Fibroblast of villous mesenchyme (primary cell): ENCODE measurements around the gene SLC35F4. TPM values are rescaled to one million over a fixed set of nuclear protein-coding genes. Genes with fewer than 3 reads are reported as not detected.
"Not testable (repeated sequence)": the region's sequence is repeated elsewhere in the genome, so short reads cannot be mapped to it uniquely, and the experiment has no call there.

ENCODE experiments used
- DNase-seq: peaks from one replicate; pipeline ENCODE4 v3.0.0-alpha.2; 2010; ENCODE audit warnings: low read depth
- H3K4me3 ChIP-seq: 2 replicates; pipeline ENCODE4 v1.5.1; 2011; ENCODE audit warnings: low read depth, mild to moderate bottlenecking, low read length
- total RNA-seq: library from RNA; depleted of rRNA; stranded (reverse); fragments of >200 nt; gene quantifications from 2 replicates; pipeline ENCODE4 v1.2.3, GENCODE V29; 2012
- TF ChIP-seq, protein P1 (sequence below): IDR thresholded peaks from 2 replicates; pipeline ENCODE4 v1.5.1; 2012; ENCODE audit warnings: low read depth, mild to moderate bottlenecking, low read length; ENCODE audit not compliant: insufficient read depth

Gene SLC35F4
- total RNA-seq, 1 donor, result not detected

DNA sequence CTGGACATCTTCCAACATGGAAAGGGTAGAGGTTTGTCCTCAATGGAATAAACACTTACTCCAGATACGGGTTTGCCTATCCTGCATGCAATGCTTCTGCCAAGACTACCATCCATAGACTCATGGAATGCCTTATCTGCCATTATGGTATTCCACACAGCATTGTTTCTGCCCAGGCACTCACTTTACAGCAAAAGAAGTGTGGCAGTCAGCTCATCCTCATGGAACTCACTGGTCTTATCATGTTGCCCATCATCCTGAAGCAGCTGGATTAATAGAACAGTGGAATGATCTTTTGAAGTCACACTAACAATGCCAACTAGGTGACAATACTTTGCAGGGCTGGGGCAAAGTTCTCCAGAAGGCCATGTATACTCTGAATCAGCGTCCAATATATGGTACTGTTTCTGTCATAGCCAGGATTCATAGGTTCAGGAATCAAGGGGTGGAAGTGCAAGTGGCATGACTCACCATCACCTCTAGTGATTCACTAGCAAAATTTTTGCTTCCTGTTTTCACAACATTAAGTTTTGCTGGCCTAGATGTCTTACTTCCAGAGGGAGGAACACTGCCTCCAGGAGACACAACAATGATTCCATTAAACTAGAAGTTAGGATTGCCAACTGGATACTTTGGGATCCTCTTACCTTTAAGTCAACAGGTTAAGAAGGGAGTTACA is 140.4 kb downstream of the SLC35F4 start:
- DNase-seq, result peak; percentile 18
- TF ChIP-seq, protein P1, sequence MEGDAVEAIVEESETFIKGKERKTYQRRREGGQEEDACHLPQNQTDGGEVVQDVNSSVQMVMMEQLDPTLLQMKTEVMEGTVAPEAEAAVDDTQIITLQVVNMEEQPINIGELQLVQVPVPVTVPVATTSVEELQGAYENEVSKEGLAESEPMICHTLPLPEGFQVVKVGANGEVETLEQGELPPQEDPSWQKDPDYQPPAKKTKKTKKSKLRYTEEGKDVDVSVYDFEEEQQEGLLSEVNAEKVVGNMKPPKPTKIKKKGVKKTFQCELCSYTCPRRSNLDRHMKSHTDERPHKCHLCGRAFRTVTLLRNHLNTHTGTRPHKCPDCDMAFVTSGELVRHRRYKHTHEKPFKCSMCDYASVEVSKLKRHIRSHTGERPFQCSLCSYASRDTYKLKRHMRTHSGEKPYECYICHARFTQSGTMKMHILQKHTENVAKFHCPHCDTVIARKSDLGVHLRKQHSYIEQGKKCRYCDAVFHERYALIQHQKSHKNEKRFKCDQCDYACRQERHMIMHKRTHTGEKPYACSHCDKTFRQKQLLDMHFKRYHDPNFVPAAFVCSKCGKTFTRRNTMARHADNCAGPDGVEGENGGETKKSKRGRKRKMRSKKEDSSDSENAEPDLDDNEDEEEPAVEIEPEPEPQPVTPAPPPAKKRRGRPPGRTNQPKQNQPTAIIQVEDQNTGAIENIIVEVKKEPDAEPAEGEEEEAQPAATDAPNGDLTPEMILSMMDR, result no peak
- no peak overlapping the region for H3K4me3 ChIP-seq

DNA sequence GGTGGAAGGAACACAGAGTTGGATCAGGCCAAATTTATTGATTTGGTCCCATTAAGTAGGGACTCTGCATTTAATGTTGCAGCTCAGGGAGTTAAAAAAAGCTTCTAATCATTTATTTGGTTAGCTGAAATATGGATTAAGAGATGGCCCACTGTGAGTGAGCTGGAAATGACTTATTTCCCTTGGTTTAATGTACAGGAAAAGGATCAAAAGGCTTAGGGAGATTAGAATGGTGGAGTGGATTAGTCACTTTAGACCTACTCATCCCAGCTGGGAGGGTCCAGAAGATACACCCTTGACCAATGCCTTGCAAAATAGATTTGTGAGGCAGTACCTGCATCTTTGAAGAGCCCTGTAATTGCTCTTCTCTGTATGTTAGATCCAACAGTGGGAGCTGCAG is 143.8 kb downstream of the SLC35F4 start:
- not testable (repeated sequence) for H3K4me3 ChIP-seq, DNase-seq

DNA sequence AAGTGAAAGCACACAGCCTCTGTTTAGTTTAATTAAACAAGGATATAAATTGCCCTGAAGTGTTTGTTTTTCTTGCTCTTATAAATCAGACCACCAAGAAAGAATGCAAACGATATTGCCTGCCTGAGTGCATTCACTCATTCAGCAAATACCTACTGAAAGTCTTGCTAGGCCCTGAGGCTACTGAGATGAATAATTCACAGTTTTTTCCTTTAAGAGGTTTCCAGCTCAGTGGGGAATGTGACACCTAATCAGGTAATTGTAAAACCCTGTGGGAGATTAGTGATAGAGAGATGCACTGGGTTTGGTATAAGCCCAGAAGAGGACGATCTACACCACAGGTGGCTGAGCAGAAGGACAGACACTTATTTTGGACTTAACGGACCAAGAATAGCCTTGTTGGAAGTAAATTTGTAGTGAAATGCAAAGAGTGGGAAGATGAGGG is 151.4 kb downstream of the SLC35F4 start:
- no peak overlapping the region for H3K4me3 ChIP-seq
- TF ChIP-seq, protein P1, result no peak
- no peak for DNase-seq

DNA sequence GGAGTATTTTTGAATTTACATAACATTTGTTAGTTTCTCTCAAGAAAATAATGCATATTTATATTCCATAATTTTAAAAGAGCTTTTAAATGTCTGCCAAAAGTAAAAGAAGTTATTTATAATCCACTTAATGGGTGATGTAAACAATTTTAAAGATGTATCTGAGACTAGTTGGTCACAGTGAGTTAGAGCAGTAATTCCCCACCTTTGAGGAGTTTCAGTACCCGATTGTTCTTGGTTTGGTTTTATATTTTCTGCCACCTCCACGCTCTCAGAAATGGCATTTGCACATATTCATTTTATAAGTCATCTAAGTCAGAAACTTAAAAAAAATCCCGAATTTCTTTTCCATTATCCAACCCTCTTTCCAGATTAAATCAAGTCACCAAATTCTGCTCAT is 153.2 kb downstream of the SLC35F4 start:
- no peak overlapping the region for H3K4me3 ChIP-seq
- DNase-seq, result no peak
- TF ChIP-seq, protein P1, result no peak

DNA sequence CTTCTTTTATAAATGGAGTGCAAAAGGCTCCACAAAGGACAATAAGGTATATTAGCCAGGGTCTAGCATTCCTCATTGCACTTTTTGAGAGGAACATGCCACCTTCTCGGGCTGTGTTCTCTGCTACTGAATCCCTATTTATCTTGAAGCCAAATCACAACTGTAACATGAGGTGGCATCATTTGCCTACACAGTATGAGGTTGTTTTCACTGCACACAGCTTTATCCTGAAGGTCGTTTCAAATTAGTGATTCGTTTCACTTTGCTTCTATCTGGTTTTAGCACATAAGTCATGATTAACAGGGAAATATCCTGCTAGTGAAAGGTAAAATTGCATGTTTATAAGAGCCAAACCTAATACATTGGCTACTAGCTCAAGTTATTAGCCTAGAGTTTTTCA is 153.8 kb downstream of the SLC35F4 start:
- TF ChIP-seq, protein P1, result no peak
- no peak overlapping the region for H3K4me3 ChIP-seq
- DNase-seq, result no peak

DNA sequence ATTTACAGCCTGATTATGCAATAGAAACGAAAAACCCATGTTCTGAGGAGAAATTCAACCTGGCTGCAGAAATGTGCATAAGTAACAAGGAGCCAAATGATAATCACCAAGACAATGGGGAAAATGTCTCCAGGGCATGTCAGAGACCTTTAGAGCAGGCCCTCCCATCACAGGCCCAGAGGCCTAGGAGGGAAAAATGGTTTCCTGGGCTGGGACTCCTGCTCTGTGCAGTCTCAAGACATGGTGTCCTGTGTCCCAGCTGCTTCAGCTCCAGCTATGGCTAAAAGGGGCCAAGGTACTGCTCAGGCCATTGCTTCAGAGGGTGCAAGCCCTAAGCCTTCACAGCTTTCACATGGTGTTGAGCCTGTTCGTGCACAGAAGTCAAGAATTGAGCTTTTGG is 156.0 kb downstream of the SLC35F4 start:
- TF ChIP-seq, protein P1, result no peak
- no peak for DNase-seq
- no peak overlapping the region for H3K4me3 ChIP-seq

DNA sequence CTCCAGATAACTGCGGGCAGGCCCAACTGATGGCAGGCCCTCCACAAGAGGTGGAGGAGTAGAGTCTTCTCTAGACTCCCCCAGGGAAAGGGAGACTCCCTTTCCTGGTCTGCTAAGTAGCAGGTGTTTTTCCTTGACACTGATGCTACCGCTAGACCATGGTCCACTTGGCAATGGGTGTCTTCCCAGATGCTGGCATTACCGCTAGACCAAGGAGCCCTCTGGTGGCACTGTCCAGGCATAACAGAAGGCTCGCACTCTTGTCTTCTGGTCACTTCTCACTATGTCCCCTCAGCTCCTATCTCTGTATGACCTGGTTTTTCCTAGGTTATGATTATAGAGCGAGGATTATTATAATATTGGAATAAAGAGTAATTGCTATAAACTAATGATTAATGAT is 156.8 kb downstream of the SLC35F4 start:
- H3K4me3 ChIP-seq, DNase-seq: not testable (repeated sequence)

DNA sequence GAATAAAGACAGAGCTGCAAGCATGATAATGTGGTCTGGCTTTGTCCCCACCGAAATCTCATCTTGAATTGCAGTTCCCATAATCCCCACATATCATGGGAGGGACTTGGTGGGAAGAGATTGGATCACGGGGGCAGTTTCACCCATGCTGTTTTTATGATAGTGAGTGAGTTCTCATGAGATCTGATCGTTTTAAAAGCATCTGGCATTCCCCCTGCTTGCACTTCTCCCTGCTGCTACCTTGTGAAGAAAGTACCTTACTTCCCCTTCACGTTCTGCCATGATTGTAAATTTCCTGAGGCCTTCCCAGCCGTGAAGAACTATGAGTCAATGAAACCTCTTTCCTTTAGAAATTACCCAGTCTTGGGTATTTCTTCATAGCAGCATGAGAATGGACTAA is 158.7 kb downstream of the SLC35F4 start:
- no peak overlapping the region for H3K4me3 ChIP-seq
- no peak for DNase-seq
- TF ChIP-seq, protein P1, result no peak
